GM18861 (cell line): Measurements from ENCODE around the gene FAM174B.

Source experiments
- ATAC-seq: cut with Tn5 transposase; IDR thresholded peaks from one replicate; pipeline ENCODE4 v1.9.1; 2021; ENCODE audit not compliant: unreplicated experiment

The FAM174B gene

DNA sequence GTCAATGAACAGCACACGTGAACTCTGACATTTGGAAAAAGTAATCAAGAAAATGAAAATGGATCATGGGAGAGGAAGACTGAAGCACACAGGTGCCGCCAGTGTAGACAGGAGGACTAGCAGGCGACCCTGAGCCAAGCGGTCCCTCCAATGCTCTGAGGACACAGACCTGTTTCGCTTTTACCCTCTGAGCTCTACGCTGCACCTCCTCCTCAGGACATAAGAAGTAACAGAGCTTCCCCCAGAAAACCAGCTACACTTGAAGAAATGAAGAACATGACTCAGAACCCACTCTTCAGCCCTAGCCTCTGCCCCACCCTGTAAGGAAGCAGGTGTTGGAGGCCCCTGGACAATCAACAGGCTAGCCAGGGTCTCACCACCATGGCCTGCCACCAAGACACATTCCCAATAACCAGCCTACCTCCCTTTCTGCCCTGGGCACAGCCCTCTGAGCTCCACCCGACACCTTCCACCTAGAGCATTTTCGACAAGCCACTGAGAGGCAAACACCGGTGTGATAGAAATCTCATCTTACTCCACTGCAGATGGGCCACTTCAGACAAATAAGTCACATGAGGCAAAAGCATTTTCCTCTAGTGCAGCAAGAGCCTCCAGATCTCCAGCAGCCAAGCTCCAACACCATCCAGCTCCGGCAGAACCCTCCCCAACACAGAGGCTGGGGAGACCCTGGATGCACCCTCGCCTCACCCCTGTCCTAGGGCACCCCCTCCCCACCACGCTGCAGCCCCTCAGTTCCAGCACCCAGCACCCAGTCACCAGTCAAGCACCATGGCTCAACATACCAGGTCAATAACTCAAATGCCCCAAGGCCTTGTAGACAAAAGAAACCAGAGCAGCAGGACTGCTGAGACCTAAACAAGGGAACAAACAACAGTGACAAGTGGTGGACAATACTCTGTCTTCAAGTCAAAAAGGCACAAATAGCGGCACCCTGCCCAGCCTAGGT is 11.4 kb downstream of the FAM174B start:
- ATAC-seq, result no peak

GRCh38 chr15:92638709-92639365 is 16.7 kb downstream of the FAM174B start:
- no peak for ATAC-seq

DNA sequence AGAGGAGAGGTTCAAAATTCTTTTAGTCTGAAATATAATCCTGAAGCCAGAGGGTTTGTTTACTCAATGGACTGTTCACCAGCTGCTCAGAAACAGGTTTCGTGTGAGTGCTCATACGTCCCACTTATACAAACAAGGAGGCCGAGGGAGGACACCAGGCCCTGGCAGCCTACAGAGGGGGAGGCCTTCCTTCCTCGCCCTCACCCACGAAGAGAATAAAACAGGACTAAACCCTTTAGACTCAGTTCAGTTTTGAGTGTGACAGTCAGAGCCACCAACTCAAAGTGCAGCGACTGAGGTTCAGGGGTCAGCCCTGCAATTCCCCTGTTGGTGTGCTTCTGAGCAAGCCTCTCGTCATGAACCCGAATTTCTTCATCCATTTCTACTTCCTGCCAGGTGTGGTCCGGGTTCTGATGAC is 17.3 kb downstream of the FAM174B start:
- no peak for ATAC-seq

GRCh38 chr15:92637626-92638025 is 17.9 kb downstream of the FAM174B start:
- no peak for ATAC-seq

DNA sequence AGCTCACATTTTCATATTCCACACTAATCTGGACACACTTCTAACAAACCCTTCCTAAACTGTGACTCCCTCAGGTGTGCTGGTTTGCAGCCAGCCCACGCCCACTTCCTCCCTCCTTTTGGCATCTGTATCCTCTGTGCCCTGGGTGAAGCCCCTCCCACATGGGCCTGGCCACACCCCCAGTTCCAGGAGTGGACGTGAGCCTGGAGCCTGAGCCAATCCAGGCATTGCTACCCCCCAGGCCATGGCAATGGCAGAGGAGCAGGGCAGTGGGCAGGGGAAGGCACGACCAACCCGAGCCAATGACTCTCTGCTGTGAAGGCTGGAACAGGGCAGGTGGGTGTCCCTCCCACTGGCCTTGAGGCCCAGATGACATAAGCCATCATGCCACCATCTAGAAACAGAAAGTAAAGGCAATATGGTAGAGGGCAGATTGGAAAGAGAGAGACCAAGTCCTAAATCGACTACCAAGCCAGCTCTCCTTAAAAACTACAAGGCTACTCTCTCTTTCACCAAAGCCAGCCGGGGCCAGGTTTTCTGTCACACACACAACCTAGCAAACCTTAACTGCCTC is 18.6 kb downstream of the FAM174B start:
- no peak for ATAC-seq

GRCh38 chr15:92636401-92636907 is 19.1 kb downstream of the FAM174B start:
- ATAC-seq, result no peak

GRCh38 chr15:92634671-92635201 is 20.8 kb downstream of the FAM174B start:
- ATAC-seq, result no peak

- ATAC-seq, result no peak
Observed at GRCh38 chr15:92634060-92634459, 21.5 kb downstream of the FAM174B start.

GRCh38 chr15:92633418-92633817 is 22.2 kb downstream of the FAM174B start:
- ATAC-seq, result no peak

- no peak for ATAC-seq
Observed at GRCh38 chr15:92633001-92633400, 22.6 kb downstream of the FAM174B start.

GRCh38 chr15:92631721-92632120 is 23.9 kb downstream of the FAM174B start:
- no peak for ATAC-seq

- ATAC-seq, result no peak
Observed at GRCh38 chr15:92629975-92630626, 25.5 kb downstream of the FAM174B start.

DNA sequence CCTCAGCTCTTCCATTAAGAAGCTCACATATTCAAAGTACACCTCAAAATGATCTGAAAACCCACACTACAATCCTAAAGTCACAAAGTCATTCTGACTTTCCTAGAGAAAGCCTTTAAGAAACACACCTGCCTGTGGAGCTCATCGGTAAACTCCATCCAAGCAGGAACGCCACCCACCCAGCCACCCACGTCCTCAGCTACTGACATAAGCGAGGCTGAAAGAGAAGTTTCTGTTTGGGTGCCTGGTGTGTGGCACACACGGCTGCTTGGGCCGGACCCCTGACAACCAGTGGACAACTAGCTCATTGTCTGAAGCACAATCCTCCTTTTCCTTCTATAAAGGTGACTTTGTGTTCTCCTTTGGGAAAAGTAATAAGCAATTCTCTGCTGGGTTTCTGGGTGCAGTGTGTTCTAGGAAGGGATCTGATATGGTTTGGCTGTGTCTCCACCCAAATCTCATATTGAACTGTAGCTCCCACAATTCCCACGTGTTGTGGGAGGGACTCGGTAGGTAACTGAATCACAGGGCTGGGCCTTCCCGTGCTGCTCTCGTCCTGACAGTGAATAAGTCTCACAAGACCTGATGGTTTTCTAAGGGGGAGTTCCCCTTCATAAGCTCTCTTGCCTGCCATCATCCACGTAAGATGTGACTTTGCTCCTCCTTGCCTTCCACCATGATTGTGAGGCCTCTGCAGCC is 26.1 kb downstream of the FAM174B start:
- ATAC-seq, result no peak

DNA sequence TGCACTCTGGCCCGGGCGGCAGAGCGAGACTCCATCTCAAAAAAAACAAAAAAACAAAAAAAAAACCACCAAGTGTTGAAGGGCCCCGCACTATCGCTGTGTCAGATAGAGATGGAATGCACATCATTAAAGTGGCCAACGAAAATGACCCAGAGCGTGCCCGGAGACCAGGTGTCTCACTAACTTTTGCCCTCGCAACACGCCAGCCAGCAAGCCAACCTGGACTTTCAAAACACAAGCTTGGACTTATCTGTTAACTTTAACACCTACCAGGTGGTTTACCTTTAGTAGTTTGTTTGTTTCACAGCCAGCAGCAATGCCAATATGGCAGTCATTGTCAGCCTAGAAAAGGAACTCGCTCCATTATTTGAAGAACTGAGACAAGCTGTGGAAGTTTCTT is 28.6 kb downstream of the FAM174B start:
- ATAC-seq, result no peak

GRCh38 chr15:92625251-92625980 is 30.2 kb downstream of the FAM174B start:
- ATAC-seq, result peak; percentile 82

- ATAC-seq, result no peak
Observed at GRCh38 chr15:92624401-92624991, 31.1 kb downstream of the FAM174B start.

GRCh38 chr15:92623435-92623834 is 32.1 kb downstream of the FAM174B start:
- no peak for ATAC-seq

GRCh38 chr15:92621972-92622533 is 33.5 kb downstream of the FAM174B start:
- no peak for ATAC-seq

- ATAC-seq, result no peak
Observed at GRCh38 chr15:92620991-92621390, 34.6 kb downstream of the FAM174B start.
